Testis (tissue), 2 donors: ENCODE data around the gene POLD3.

ENCODE experiments used
- POLR2A ChIP-seq: fragments of 450-650 bp; IDR thresholded peaks from one replicate; pipeline ENCODE4 v1.6.1; 2017; ENCODE audit warnings: antibody characterized with exemption, mild to moderate bottlenecking, moderate library complexity
- TF ChIP-seq, protein P1 (sequence below), 3 experiments: fragments of 450-650 bp in 2 of 3; fragments of 200-600 bp in 1 of 3; sonication (generic) in 1 of 3; IDR thresholded peaks; one replicate each; pipeline ENCODE4 v1.5.1; 2016 to 2019; ENCODE audit warnings: antibody characterized with exemption in 3 of 3, mild to moderate bottlenecking in 2 of 3, moderate library complexity in 1 of 3

- TF ChIP-seq, protein P1, sequence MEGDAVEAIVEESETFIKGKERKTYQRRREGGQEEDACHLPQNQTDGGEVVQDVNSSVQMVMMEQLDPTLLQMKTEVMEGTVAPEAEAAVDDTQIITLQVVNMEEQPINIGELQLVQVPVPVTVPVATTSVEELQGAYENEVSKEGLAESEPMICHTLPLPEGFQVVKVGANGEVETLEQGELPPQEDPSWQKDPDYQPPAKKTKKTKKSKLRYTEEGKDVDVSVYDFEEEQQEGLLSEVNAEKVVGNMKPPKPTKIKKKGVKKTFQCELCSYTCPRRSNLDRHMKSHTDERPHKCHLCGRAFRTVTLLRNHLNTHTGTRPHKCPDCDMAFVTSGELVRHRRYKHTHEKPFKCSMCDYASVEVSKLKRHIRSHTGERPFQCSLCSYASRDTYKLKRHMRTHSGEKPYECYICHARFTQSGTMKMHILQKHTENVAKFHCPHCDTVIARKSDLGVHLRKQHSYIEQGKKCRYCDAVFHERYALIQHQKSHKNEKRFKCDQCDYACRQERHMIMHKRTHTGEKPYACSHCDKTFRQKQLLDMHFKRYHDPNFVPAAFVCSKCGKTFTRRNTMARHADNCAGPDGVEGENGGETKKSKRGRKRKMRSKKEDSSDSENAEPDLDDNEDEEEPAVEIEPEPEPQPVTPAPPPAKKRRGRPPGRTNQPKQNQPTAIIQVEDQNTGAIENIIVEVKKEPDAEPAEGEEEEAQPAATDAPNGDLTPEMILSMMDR (IDR thresholded peaks at IDR 0.05) = no peak
- no peak for TF ChIP-seq POLR2A
Measured at GRCh38 chr11:74685338-74685737, 93.0 kb downstream of the POLD3 start.
